Activated T-cell treated with anti-CD3 and anti-CD28 coated beads for 48 hours (primary cell): ENCODE data around the gene C1QL1.

Experiments
- DNase-seq: peaks from one replicate; pipeline ENCODE4 v3.0.0-alpha.2; 2020; ENCODE audit warnings: low read depth

C1QL1 gene

DNA sequence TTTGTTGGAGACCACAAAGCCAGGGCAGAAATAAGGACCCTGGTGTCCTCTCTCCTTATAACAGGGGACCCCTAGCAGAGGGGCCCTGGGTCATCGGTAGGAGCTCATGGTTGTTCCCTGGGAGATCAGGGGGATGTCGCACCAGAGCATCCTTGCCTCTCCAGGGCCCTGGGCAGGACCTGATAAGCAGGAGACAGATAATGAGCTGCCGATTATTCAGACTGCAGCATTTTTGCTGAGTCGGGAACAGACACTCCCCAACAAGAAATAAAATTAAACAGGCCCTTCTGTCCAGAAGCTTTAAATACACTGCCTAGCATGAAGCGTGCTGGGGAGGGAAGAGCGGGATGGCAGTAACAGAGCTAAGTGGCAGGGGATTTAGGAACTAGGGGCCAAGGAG lies 37.4 kb downstream of the C1QL1 start:
- no peak for DNase-seq

DNA sequence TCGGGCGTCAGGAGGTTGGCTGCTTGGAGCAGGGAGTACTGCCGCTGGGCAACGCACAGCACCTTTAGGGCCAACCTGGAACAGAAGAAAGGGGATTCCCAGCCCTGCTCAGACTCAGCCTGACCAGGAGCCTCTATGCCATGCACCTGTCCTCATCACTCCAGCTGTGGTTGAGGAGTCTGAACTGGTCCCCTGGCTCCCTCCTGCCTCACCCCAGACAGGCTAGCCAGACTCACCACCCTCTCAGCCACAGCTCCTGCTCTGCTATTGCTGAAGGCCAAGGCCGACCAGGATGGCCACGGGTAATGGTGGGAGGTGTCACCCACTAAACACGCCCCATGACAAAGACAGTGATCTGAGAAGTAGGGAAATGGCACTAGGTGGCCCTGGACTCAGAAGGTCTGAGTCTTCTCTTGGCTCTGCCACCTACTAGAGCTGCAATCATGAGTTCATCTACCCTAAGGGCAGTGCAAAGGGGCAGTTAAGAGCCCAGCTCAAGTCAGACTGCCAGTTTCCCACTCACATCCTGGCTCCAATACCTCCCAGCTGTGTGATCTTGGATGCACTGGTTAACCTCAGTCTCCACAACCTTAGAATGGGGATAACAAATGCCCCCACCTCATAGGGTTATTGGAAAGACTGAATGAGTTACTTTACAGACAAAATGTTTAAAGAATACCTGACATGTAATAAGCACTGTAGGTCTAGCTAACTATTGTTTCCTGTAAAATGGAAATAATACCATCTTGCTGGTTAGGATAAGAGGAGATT lies 39.0 kb downstream of the C1QL1 start:
- DNase-seq = no peak

DNA sequence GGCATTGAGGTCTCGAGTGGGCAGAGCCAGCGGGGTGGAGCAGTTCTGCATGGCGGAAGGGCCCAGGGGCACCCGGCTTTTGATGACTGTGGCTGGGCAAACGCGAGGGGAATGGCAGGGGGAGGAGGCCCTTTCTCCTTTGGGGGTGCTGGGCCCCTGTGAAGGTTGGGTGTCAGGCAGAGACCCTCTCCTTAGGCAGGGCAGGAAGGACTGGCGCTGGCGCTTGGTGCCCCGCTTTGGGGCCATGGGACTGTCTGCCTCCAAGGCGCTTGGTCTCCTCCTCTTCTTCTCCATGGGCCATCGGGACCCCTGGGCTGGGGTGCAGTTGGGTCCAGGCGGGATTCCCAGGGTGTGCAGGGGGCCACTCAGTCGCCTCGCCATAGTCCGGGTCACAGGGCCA lies 40.0 kb downstream of the C1QL1 start:
- DNase-seq = no peak

DNA sequence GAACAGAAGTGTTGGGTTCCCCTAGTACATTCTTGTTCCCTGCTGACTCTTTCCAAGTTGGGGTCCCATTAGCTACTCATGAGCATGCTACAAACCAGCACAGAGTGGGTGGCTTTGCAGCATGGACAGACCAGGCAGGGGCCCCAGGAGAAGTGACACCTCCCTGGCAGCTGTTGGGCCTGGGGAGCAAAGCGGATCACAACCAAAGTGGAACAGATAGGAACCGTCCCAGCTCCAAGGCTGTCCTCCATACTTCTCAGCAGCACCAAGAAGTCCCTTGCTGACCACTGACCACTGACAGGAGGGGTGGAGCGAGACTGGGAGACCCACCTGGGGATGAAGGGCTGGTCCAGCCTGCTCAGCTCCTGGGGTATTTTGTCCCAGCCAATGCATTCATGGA lies 40.4 kb downstream of the C1QL1 start:
- DNase-seq = no peak

DNA sequence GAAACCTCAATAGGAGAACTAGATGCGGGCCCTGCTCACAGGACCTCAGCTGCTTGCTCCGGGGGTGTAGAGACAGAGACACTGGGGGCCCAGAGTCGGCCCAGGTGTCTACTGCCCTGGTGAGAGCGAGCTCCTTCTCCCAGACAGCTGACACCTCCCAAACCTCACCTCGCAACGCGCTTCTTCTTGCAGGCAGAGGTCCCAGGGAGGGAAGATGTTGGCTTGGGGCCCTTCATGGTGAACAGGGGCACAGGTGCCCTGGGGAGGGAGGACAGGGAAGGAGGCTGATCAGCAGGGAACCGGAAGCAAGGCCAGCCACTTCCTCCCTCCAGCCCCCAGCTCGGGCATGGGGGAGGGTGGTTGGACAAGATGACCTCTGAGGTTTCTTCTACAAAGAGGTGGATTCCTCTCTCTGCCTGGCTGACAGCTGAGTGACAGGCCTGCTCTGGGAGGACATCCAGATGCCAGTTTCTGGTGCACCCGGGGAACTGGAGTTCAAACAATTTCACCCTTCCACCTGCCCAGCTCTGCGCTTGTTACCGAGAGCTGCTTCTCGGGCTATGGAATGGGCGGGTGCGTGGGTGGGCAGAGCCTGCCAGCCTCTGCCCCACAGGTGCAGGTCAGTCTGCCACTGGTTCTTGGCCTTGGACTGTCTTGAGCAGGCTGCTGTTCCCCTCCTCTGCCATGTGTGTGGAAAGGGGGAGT lies 41.1 kb downstream of the C1QL1 start:
- no peak for DNase-seq

DNA sequence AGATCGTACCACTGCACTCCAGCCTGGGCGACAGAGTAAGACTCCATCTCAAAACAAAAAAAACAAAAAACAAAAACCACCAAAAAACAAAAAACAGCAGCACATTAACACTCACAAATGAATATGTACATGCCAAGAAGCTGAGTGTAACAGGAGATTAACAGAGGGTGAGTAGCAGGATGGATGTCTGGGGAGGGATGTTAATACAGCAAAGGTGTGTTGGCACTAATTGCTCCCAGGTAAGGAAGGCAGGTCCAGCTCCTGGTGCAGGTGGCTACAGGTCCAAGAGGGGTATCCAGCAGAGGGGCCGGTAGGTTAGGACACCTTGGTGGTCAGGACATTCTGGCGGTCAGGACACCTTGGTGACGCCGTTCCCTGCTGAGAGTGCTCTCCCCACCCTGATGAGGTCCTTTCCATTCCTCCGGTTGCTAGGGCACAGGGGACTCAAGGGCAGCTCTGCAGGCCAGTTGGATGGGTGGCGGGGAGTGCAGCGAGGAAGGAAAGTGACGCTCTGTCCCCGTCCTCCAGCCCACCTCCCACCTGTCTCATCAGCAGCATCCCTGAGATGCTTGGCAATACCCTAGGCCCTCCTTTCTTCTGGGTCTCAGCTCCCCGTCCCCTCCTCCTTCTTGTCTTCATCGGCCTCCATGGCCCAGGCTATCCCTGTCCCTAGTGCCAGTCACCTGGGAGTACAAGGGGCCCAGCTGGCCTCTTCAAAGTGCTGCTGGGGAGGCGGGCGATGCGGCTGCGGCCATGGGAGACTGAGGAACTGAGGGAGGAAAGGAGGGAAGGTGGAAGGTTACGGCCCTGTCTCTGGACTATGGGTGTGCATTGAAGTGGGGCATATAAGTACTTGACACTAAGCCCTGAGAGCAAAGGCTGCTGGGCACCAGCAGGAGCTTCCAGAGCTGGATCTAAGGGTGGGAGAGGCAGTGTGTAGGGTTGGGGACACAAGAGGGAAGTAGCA lies 42.1 kb downstream of the C1QL1 start:
- no peak for DNase-seq

DNA sequence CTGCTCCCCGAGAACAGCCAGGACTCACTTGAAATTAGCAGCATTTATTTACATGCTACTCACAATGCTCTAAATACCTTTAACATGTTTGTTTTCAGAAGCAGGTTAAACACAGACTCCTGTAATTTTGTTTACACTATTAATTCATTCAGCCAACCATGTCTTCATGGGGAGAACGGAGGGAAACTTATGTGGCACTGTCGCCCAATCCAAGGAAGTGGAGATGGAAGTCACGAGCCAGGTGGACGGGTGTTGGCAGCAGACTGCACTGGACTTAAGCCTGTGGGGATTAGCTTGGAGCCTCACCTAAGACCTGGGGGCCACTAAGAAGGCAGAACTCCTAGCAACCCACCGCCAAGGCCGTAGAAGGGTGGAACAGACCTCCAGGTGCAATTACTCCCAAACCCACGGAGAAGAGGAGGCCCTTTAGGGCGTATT lies 44.0 kb downstream of the C1QL1 start:
- DNase-seq = no peak

DNA sequence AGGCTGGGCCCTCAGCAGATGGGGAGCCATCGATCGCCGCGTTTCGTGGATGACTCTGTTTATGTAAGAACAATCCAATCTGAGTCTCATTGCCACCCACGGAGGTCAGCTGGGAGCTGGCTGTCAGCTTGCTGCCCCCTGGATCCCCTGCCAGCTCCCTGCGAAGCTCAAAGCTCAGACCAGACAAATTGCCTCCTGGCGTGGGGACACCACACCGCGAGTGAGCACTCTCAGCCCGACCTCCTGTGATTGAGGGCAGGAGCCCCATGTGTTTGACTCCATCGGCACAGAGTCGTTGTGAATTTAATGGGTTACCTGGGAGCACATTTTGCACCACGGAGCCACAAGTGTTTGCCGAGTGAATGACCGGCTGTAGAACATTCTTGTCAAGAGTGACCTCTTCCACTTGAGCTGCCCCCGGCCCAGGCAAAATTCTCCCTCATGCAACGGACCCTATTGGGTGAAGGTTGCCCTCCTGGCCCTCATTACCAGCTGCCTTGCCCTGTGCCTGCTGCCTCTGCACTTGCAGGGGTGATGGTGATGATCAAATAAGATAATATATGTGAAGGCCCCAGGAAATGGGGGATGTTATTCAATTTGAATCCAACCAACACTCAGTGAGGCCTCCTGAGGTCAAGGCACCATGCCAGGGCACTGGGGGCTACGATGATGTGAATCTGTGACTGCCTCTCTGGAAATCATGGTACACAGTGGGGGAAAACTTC lies 45.2 kb downstream of the C1QL1 start:
- no peak for DNase-seq

DNA sequence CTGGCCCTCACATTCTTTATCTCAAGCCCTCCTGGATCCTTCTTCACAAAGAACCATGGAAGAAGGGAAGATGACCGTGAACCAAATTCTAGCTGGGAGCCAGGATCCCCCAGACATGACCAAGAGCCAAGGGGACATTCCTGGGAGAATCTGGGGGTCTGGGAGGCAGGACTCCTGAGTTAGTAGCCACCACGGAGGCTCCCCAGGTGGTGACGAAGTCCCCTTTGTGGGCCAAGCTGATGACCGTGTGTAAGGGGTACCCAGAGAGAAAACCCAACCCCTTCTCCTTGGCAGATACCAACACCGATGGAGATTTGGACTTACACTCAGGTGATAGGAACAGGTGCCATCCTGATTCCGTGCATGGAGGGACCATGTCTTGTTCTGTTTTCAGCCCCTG lies 46.0 kb downstream of the C1QL1 start:
- DNase-seq = no peak

DNA sequence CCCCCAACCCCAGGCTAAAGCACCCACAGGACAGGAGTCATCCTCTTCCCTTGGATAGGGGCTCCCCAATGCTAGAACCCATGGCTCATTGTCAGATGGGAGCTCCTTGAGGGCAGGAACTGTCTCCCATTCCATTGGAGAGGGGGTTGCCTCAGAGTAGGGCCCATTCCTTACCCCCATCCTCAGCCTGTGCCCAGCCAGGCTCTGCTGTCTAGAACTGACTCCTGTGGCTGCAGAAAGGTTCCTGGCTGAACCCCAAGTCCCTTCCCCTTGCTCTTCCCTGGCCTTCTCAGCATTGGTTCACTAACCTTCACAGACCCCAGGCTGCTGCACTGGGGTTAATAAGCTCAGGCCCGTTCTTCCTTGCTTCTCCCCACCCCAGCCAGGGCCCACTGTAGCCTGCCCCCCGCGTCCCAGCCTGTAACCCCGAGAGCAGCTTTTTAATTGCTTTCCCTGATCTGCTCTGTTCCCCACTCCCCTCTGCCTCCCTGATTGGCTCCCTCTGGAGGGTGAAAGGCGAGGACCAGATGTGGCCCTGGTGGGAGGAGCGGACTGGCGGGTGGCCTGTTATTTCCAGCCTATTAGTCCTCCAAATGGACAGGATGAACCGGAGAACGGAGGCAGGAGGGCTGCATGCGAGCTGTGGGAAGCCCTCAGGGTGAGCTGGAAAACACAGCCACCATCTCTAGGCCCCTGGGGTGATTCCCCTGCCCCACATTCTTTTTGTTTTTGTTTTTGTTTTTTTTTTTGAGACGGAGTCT lies 46.8 kb downstream of the C1QL1 start:
- no peak for DNase-seq

DNA sequence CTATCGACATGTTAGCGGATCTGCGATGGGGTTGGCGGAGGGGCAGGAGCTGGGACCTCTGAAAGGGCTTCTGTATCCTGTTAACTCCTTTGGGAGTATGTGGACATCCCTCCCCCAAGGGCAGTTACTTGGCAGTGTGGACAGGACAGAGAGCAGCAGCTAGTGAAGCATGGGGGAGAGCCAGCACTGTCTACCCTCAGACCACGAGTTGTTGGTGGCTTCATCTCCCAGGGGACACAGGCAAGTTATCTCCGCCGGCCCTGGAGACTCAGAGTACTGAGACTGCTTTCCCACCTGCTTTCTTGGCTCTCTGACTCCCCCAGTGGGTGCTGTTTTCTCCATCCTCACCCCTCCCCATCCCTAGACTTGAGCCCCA lies 47.5 kb downstream of the C1QL1 start:
- no peak for DNase-seq

DNA sequence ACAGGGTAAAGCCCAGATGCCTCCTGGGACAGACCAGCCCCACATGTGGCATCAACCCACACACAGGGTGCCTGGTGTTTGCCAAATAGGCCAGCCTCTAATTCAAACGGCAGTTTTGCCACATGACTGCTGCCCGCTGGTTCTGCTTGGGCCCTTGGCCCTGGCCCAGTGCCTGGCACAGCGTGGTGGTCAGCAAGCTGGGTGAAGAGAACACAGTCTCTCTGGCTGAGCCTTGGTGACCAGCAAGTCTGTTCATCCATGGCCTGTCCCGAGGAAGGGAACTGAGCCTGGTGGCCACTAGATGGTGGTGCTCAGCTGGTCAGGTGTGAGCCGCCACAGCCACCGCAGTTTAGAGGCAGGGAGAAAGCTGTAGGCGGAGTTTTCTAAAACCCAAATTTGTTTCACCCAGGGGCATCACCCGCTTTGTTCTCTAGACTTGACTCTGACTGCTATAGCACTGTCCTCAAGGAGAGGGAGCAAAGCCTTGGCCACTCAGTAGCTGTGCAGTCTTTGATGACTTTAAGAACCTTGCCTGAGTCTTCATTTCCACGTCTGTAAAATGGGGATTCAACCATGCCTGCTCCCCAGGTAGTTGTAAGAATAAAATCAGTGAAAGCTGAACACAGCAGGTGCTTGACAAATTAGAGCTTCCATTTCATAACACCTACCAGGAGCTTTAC lies 48.1 kb downstream of the C1QL1 start:
- peak; percentile 55 for DNase-seq

DNA sequence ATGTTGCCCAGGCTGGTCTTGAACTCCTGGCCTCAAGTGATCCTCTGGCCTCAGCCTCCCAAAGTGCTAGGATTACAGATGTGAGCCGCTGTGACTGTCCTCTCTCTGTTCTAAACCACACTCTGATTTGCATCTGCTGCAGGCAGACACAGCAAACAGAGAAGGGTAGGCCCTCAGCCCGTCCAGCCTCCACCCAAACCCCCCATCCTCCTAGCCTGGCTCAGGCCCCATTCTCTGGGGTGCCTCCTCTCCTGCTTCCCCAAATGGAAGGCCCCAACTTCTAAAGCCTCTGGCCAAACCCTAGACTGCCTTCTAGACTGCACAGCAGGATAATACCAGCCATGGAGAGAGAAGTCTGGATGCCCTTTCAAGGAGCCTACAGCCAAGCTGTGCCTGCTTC lies 48.7 kb downstream of the C1QL1 start:
- DNase-seq = no peak

DNA sequence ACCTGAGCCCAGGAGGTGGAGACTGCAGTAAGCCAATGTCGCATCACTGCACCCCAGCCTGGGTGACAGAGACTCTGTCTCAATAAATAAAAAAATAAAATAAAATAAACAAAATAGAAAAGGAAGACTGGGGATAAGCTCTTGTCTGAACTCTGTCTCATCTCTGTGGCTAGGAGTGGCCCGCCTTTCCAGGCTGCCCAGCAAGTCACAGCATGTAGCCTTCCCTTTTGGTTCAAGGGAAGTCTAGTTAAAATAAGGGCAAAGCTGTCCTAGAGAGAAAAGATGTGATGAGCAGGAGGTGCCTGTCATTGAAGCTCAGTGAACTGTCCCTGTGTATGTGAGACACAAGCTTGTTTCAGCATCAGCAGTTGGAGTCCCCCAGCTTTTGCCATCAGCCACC lies 50.1 kb downstream of the C1QL1 start:
- no peak for DNase-seq

DNA sequence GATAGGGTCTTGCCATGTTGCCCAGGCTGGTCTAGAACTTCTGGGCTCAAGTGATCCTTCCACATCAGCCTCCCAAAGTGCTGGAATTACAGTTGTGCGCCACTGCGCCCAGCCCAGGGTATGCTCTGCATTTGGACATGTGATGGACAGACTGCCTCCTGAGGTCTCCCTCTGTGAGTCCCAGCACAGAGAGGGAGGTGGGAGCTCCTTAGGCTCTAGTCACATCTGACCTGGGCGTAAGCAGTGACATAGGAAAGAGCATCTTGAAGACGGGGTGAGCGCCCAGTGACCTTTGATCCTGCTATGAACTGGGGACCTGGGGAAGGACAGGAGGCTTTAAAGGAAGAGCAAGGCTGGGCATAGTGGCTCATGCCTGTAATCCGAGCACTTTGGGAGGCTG lies 50.6 kb downstream of the C1QL1 start:
- no peak for DNase-seq

DNA sequence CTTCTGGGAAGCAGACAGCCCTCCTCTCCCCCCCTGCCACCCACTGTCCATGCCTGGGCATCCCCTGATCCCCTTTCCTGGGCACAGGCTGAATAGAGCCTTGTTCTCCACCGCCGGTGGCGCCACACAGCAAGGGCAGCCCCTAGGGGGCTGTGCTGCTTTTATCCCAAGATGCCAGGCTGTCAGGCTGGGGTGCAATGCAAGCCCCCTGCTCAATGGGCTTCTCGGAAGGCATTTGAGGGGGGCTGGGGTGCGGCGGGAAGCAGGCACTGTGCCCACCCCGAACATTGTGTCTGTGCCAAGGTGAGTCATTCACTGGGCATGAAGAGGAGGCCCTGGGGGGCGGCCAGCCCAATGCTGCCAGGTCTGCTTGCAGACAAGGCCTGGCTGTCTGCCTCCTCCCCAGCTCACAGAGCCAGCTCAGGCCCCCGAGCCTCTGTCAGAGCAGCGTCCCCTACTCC lies 51.3 kb downstream of the C1QL1 start:
- DNase-seq = no peak

DNA sequence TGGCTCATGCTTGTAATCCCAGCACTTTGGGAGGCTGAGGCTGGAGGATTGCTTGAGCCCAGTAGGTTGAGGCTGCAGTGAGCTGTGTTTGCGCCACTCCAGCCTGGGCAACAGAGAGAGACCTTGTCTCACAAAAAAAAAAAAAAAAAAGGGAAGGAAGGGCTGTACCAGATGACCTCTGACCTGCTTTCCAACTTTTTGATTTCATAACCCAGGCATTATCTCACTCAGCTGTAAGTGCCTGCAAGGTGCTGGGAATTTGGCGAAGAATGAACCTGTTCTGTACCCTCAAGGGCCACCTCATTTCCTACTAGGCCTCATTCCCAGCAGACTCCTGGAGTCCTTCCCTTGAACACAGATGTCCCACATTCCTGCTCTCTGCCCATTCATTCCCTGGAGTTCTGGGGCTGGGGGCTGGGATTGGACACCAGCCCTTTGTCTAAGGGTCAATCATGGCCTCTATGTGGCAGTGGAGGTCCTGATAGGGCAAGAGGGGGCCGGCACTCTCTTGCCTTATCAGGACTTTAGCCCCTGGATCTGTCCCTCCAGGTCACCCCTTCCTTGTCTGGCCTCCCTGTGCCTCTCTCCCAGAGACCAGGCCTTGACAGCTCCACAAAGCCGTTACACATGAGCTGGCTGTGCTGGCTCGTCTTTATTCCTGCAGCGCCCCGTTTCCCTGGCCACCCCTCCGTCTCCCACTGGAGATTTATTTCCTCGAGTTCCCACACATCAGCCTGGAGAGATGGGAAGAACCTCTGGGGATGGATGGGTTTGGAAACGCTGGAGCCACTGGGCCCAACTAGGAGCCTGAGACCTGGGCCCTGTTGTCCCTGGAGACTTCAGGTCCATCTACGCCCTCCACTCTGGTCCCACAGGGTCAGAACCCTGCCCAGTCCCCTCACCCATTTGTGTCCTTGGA lies 52.0 kb downstream of the C1QL1 start:
- no peak for DNase-seq

DNA sequence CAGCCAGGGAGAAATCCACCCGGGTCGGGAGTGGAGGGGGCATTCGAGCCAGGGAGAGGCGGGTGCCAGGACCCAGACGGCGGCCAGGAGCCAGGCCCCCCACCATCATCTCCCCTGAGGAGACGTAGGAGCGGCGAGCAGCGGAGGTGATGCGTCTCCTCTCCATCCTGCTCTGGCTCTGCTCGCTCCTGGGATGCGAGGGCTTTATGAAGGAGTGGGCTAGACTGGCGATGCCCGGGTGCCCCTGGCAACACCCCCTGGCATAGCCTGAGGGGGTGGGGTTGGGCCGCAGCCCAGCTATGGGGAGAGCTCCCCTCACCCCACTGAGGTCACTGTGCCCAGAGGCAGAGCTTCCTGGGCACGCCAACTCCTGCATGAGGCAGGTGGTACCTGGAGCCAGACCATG lies 52.8 kb downstream of the C1QL1 start, which contains the start of gene GFAP:
GFAP (minus strand) TSS at position 180 of the 406 bp plus-strand sequence; CDS start at position 166, 14 bp downstream.
- DNase-seq = no peak

DNA sequence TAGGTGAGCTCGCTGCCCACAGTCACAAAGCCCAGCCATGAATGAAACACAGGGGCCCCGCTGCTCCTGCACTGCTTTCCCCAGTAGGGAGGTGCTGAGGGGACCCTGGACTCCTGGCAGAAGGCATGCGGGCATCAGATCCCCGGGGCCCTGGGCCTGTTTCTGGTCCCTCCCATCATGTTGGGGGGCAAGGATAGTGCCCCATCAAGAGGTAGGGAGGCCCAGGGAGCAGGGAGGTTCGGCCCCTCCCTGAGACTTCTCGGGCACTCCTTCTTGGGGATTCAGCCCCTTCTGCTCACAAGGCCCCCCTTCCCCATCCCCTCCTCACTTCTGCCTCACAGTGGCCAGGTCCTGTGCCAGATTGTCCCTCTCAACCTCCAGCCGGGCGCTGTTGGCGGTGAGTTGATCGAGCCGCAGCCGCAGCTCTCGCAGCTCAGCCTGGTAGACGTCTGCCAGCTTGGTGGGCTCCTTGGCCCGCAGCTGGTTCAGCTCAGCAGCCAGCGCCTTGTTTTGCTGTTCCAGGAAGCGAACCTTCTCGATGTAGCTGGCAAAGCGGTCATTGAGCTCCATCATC lies 53.3 kb downstream of the C1QL1 start:
- DNase-seq = no peak
